ENCODE results near the gene MGAT4A. TPM values are rescaled to one million over a fixed set of nuclear protein-coding genes. Genes with fewer than 3 reads are reported as not detected.

MGAT4A gene
- total and polyA plus RNA-seq, 2 of the 8 experiments (the other 6 are each of a cell fraction or from before 2014, with no cell fraction given) = 1.4 to 7.7 TPM

DNA sequence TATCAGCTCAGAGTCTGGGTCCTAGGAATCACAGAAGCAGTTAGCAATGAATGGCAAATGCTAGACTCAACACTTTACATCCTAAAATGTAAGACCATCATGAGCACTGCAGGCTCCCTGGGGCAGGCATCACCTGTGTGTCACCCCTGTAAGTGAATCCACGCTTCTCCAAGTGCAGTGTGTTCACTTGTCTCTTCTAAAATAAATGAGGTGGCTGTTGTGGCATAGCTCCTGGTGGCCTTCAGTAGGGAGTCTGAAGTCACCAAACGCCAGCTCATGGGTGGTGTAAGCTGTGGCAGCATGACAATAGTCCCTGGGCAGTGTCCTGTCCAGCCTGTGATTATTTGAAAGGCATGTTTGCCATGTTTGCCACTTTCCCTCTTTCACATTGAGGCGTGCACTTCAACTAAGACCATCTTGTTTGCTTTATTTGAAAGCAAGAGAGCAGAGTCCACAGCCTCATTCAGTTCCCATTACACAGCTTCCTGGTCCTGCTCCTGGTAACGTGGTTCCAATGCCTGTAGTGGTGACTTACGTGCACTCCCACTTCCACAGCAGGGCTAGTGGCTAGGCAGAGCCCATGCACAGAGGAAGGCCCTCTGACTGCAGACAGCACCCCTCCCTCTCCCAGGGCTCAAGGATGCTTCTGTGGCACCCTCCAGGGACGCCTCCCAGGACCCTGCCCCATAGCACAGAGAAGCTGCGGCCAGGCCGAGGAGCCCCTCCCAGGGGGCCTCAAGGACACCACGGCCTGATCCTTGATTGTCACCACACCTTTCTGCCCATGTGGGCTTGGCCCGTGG, 146.9 kb downstream of the MGAT4A start:
- no peak overlapping the region for H2BK12ac ChIP-seq (ENCODE audit: low read depth, low read length)
- H3K56ac ChIP-seq (replicated peaks; ENCODE audit: insufficient read length, low read depth, low read length) = no peak overlapping the region
- no peak overlapping the region for H3K14ac ChIP-seq (ENCODE audit: insufficient read length)
- no peak overlapping the region for H3K4ac ChIP-seq (replicated peaks; ENCODE audit: insufficient read length, low read depth, low read length)
- H3K9ac ChIP-seq (replicated peaks in 1 of 4; ENCODE audit: extremely low read depth in 1 of 4, low read depth in 3 of 4, low read length in 3 of 4) = no peak overlapping the region
- H3K27me3 ChIP-seq (replicated peaks in 1 of 4; ENCODE audit: control insufficient read depth in 3 of 4, extremely low read depth in 1 of 4, insufficient read depth in 3 of 4, low read length in 3 of 4) = no peaks in the 10 kb centered on the region
- no peak overlapping the region for H3K18ac ChIP-seq (ENCODE audit: extremely low read depth, low read length)
- no peak overlapping the region for H4K8ac ChIP-seq (ENCODE audit: extremely low read depth, insufficient read depth, low read length)
- no peaks in the 10 kb centered on the region for H3K79me2 ChIP-seq (ENCODE audit: control insufficient read depth in 1 of 2, insufficient read depth in 2 of 2, low read length in 2 of 2)
- no peak overlapping the region for H3K27ac ChIP-seq (ENCODE audit: low read depth, low read length)
- DNase-seq (ENCODE audit: low read depth in 1 of 2, low spot score in 2 of 2) (peak in 1 of 2 experiments; percentile 40), FAIRE-seq (no peak)
- no peak overlapping the region for H2BK15ac ChIP-seq (ENCODE audit: low read length)
- CTCF ChIA-PET (ENCODE audit: partially characterized antibody) = interaction anchor here (0.6 to 4.6 kb wide), 4 partner anchors 8 to 321 kb away, joined by 3 to 26 read pairs (median 3); no protein-coding TSS in a partner anchor
- POLR2A ChIA-PET (ENCODE audit: partially characterized antibody) = no interaction called here
- no peak overlapping the region for H2BK120ac ChIP-seq (replicated peaks; ENCODE audit: low read depth, low read length)
- no peaks in the 10 kb centered on the region for H3K4me1 ChIP-seq (replicated peaks in 1 of 4; ENCODE audit: control insufficient read depth in 3 of 4, insufficient read depth in 4 of 4, low read length in 3 of 4)
- H3K9me3 ChIP-seq (ENCODE audit: insufficient read depth in 2 of 2, low read depth in 1 of 2, low read length in 1 of 2) = no peaks in the 10 kb centered on the region
- H3K79me1 ChIP-seq (ENCODE audit: low read depth, low read length) = no peaks in the 10 kb centered on the region
- no peak overlapping the region for H2AK5ac ChIP-seq (ENCODE audit: low read depth, low read length)
- H4K91ac ChIP-seq (replicated peaks; ENCODE audit: insufficient read length, low read length) = no peak overlapping the region
- TF ChIP-seq TBP (IDR thresholded peaks at IDR 0.05; ENCODE audit: low read depth, low read length) = no peak
- no peak for TF ChIP-seq TEAD4 (IDR thresholded peaks at IDR 0.05; ENCODE audit: low read depth, low read length)
- TF ChIP-seq, protein P1, sequence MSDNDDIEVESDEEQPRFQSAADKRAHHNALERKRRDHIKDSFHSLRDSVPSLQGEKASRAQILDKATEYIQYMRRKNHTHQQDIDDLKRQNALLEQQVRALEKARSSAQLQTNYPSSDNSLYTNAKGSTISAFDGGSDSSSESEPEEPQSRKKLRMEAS (IDR thresholded peaks at IDR 0.05) = no peak
- no peak for TF ChIP-seq KDM4A (IDR thresholded peaks at IDR 0.05; ENCODE audit: low read depth, low read length, severe bottlenecking)
- TF ChIP-seq CBX8 (IDR thresholded peaks at IDR 0.05; ENCODE audit: borderline replicate concordance, low read depth, low read length) = no peak
- no peak for TF ChIP-seq BCL11A (IDR thresholded peaks at IDR 0.05; ENCODE audit: low read depth in 2 of 2, low read length in 2 of 2)
- no peak for TF ChIP-seq JUN (IDR thresholded peaks at IDR 0.05; ENCODE audit: low read depth, low read length)
- TF ChIP-seq CBX5 (IDR thresholded peaks at IDR 0.05; ENCODE audit: low read depth, low read length) = no peak
- TF ChIP-seq JUND (IDR thresholded peaks at IDR 0.05; ENCODE audit: low read length) = no peak
- no peak for TF ChIP-seq SP1 (IDR thresholded peaks at IDR 0.05; ENCODE audit: low read depth, low read length)
- no peak for TF ChIP-seq GTF2F1 (IDR thresholded peaks at IDR 0.05; ENCODE audit: borderline replicate concordance, low read depth, low read length)
- TF ChIP-seq HDAC6 (IDR thresholded peaks at IDR 0.05; ENCODE audit: low read depth, low read length) = no peak
- no peak for TF ChIP-seq SP4 (IDR thresholded peaks at IDR 0.05; ENCODE audit: low read length)
- H3K36me3 ChIP-seq (ENCODE audit: control insufficient read depth in 2 of 4, insufficient read depth in 4 of 4, low read length in 3 of 4) = peaks cover 0 to 19% (median 8%) of the 10 kb centered on the region in 4 experiments; a peak in 6 of 8 replicates
- no peak overlapping the region for H2BK20ac ChIP-seq (ENCODE audit: low read length)
- H2AFZ ChIP-seq (ENCODE audit: low read length) = no peak overlapping the region
- H4K20me1 ChIP-seq (replicated peaks in 1 of 2; ENCODE audit: control insufficient read depth in 1 of 2, insufficient read depth in 2 of 2, low read length in 2 of 2) = peaks cover 2 to 3% of the 10 kb centered on the region in 2 experiments
- H3K4me3 ChIP-seq (ENCODE audit: extremely low read depth in 1 of 4, insufficient read depth in 2 of 4, low read depth in 3 of 4, low read length in 4 of 4) = no peak overlapping the region
- H2BK5ac ChIP-seq (ENCODE audit: low read depth, low read length) = no peak overlapping the region
- no peak overlapping the region for H3K23ac ChIP-seq (ENCODE audit: insufficient read length)
- H4K5ac ChIP-seq (ENCODE audit: insufficient read length, low read depth, low read length) = no peak overlapping the region
- 94% methylated on average over 10 of the region's 10 CpGs; no CpG with 5 or more reads in 1 of the 2 experiments for WGBS, 2 experiments (ENCODE audit: extremely low coverage in 1 of 2, insufficient coverage in 1 of 2, insufficient read length in 1 of 2, insufficient replicate concordance in 2 of 2, low coverage in 1 of 2, low lambda C conversion rate in 2 of 2, missing lambda C conversion rate in 1 of 2)
- no peak overlapping the region for H3K4me2 ChIP-seq (ENCODE audit: insufficient read depth in 1 of 2, low read depth in 2 of 2, low read length in 2 of 2)
- no peaks in the 10 kb centered on the region for H3K23me2 ChIP-seq (ENCODE audit: low read depth, low read length)

Data from H1 (cell line).